Vagina (tissue), 2 donors: ENCODE measurements around the gene CCL4. TPM values are rescaled to one million over a fixed set of nuclear protein-coding genes. Genes with fewer than 3 reads are reported as not detected.
"Not testable (repeated sequence)": the region's sequence is repeated elsewhere in the genome, so short reads cannot be mapped to it uniquely, and the experiment has no call there.

Source experiments
- DNase-seq, 2 donors: peaks; one replicate each; pipeline ENCODE4 v3.0.0-alpha.2; 2017; ENCODE audit errors: extremely low spot score in 2 of 2
- H3K27ac ChIP-seq: fragments of 200-600 bp; sonication (generic); one replicate; pipeline ENCODE4 v1.5.1; 2019
- H3K27me3 ChIP-seq: fragments of 200-600 bp; sonication (generic); one replicate; pipeline ENCODE4 v1.5.1; 2019
- H3K36me3 ChIP-seq, 2 donors: fragments of 200-600 bp; sonication (generic); one replicate each; pipeline ENCODE4 v1.5.1; 2017 to 2019
- H3K4me1 ChIP-seq: fragments of 200-600 bp; sonication (generic); one replicate; pipeline ENCODE4 v1.5.1; 2019
- H3K4me3 ChIP-seq, 2 donors: fragments of 200-600 bp; sonication (generic); 1 replicate in 1 of 2; 2 replicates in 1 of 2; pipeline ENCODE4 v1.5.1; 2016 to 2019
- H3K9me3 ChIP-seq: fragments of 200-600 bp; sonication (generic); one replicate; pipeline ENCODE4 v1.5.1; 2019
- CTCF ChIP-seq, 3 experiments: fragments of 450-650 bp in 2 of 3; fragments of 200-600 bp in 1 of 3; sonication (generic) in 1 of 3; IDR thresholded peaks; one replicate each; pipeline ENCODE4 v1.5.1; 2017 to 2019; ENCODE audit warnings: antibody characterized with exemption in 3 of 3, mild to moderate bottlenecking in 2 of 3, moderate library complexity in 2 of 3
- POLR2A ChIP-seq, 2 donors: fragments of 450-650 bp; IDR thresholded peaks; one replicate each; pipeline ENCODE4 v1.6.1; 2017; ENCODE audit warnings: antibody characterized with exemption in 2 of 2, mild to moderate bottlenecking in 2 of 2, moderate library complexity in 2 of 2
- POLR2AphosphoS5 ChIP-seq, 2 donors: sonication (generic); formaldehyde crosslinking; IDR thresholded peaks; one replicate each; pipeline ENCODE4 v1.9.0; 2017; ENCODE audit warnings: antibody characterized with exemption in 2 of 2, mild to moderate bottlenecking in 2 of 2, low read depth in 1 of 2; ENCODE audit not compliant: insufficient read depth in 1 of 2
- intact Hi-C: fragments of 100-400 bp; cut with DNase I; formaldehyde crosslinking; loops from one replicate; pipeline ENCODE4 v1.15.1; 2023
- total RNA-seq: library from RNA; depleted of rRNA; stranded (reverse); fragments of >200 nt; gene quantifications from one replicate; pipeline ENCODE4 v1.2.3, GENCODE V29; 2016

Gene CCL4
- 15.0 TPM for total RNA-seq

- H3K36me3 ChIP-seq, H3K4me1 ChIP-seq, intact Hi-C loops, H3K27me3 ChIP-seq, H3K9me3 ChIP-seq, DNase-seq, H3K4me3 ChIP-seq, H3K27ac ChIP-seq: not testable (repeated sequence)
Observed at GRCh38 chr17:36103401-36103975, at the start of gene CCL4. TSS of gene CCL4 (plus strand) at chr17:36103827. CDS start at chr17:36103906, 79 bp downstream.

GRCh38 chr17:36055171-36055570 lies 48.5 kb upstream of the CCL4 start:
- intact Hi-C loops, result no loop called here
- TF ChIP-seq POLR2A (IDR thresholded peaks at IDR 0.05) (no peak), POLR2AphosphoS5 (IDR thresholded peaks at IDR 0.05; ENCODE audit: insufficient read depth in 1 of 2, low read depth in 1 of 2) (no peak), CTCF (IDR thresholded peaks at IDR 0.05) (no peak)
- no peaks in the 10 kb centered on the region for H3K36me3 ChIP-seq
- H3K27me3 ChIP-seq, result no peaks in the 10 kb centered on the region
- no peak for DNase-seq
- no peak overlapping the region for H3K4me3 ChIP-seq
- H3K27ac ChIP-seq, result no peak overlapping the region
- no peaks in the 10 kb centered on the region for H3K9me3 ChIP-seq
- H3K4me1 ChIP-seq, result no peaks in the 10 kb centered on the region

- Histone ChIP-seq H3K27ac (no peak overlapping the region), H3K9me3 (no peaks in the 10 kb centered on the region), H3K27me3 (no peaks in the 10 kb centered on the region), H3K36me3 (no peaks in the 10 kb centered on the region), H3K4me3 (no peak overlapping the region), H3K4me1 (no peaks in the 10 kb centered on the region)
- intact Hi-C loops, result no loop called here
- DNase-seq, result no peak
- TF ChIP-seq POLR2A (IDR thresholded peaks at IDR 0.05) (no peak), CTCF (IDR thresholded peaks at IDR 0.05) (no peak), POLR2AphosphoS5 (IDR thresholded peaks at IDR 0.05; ENCODE audit: insufficient read depth in 1 of 2, low read depth in 1 of 2) (no peak)
Observed at GRCh38 chr17:36055921-36056520, 47.6 kb upstream of the CCL4 start.

- Histone ChIP-seq H3K4me1 (no peaks in the 10 kb centered on the region), H3K4me3 (no peak overlapping the region), H3K36me3 (no peaks in the 10 kb centered on the region), H3K27me3 (no peaks in the 10 kb centered on the region), H3K27ac (no peak overlapping the region), H3K9me3 (no peaks in the 10 kb centered on the region)
- DNase-seq, result no peak
- TF ChIP-seq POLR2A (IDR thresholded peaks at IDR 0.05) (no peak), CTCF (IDR thresholded peaks at IDR 0.05) (no peak)
- intact Hi-C loops, result no loop called here
Observed at GRCh38 chr17:36057911-36058310, 45.7 kb upstream of the CCL4 start.

GRCh38 chr17:36059406-36059805 lies 44.2 kb upstream of the CCL4 start:
- Histone ChIP-seq H3K4me3 (no peak overlapping the region), H3K4me1 (no peaks in the 10 kb centered on the region), H3K9me3 (no peaks in the 10 kb centered on the region), H3K27me3 (no peaks in the 10 kb centered on the region), H3K27ac (no peak overlapping the region), H3K36me3 (no peaks in the 10 kb centered on the region)
- intact Hi-C loops, result no loop called here
- no peak for DNase-seq
- TF ChIP-seq POLR2A (IDR thresholded peaks at IDR 0.05) (no peak), CTCF (IDR thresholded peaks at IDR 0.05) (no peak), POLR2AphosphoS5 (IDR thresholded peaks at IDR 0.05; ENCODE audit: insufficient read depth in 1 of 2, low read depth in 1 of 2) (no peak)
